Prostate gland (tissue), 2 donors: Measurements from ENCODE around the gene NUCKS1. TPM values are rescaled to one million over a fixed set of nuclear protein-coding genes. Genes with fewer than 3 reads are reported as not detected.
"Not testable (repeated sequence)": the region's sequence is repeated elsewhere in the genome, so short reads cannot be mapped to it uniquely, and the experiment has no call there.

Source experiments
- DNase-seq: peaks from one replicate; pipeline ENCODE4 v3.0.0-alpha.2; 2019; ENCODE audit warnings: low spot score
- H3K27ac ChIP-seq, 2 donors: fragments of 200-600 bp; sonication (generic); 2 replicates each; pipeline ENCODE4 v1.5.1; 2017 to 2019
- H3K27me3 ChIP-seq: fragments of 200-600 bp; sonication (generic); replicated peaks from 2 replicates; pipeline ENCODE4 v1.5.1; 2019; ENCODE audit not compliant: insufficient read depth
- H3K36me3 ChIP-seq, 2 donors: fragments of 200-600 bp; sonication (generic); 1 replicate in 1 of 2; 2 replicates in 1 of 2; pipeline versions ENCODE4 v1.5.1 to v1.8.1; 2017 to 2019
- H3K4me1 ChIP-seq: fragments of 200-600 bp; sonication (generic); replicated peaks from 2 replicates; pipeline ENCODE4 v1.5.1; 2019
- H3K4me3 ChIP-seq, 2 donors: fragments of 200-600 bp; sonication (generic); 2 replicates each; pipeline ENCODE4 v1.5.1; 2017 to 2019
- H3K9me3 ChIP-seq: fragments of 200-600 bp; sonication (generic); 2 replicates; pipeline ENCODE4 v1.5.1; 2017
- POLR2A ChIP-seq: fragments of 450-650 bp; IDR thresholded peaks from one replicate; pipeline ENCODE4 v1.6.1; 2016; ENCODE audit warnings: antibody characterized with exemption, mild to moderate bottlenecking
- POLR2AphosphoS5 ChIP-seq: sonication (generic); formaldehyde crosslinking; IDR thresholded peaks from one replicate; pipeline ENCODE4 v1.6.1; 2017; ENCODE audit warnings: antibody characterized with exemption
- WGBS: methylation state at CpG from one replicate; pipeline ENCODE4 v1.1.5; 2018; 5-methylcytosine and 5-hydroxymethylcytosine counted together
- intact Hi-C: fragments of 100-400 bp; cut with DNase I; formaldehyde crosslinking; loops from one replicate; pipeline ENCODE4 v1.14.2; 2022
- total RNA-seq, 2 donors: library from RNA; depleted of rRNA; stranded (reverse); fragments of >200 nt; gene quantifications; one replicate each; pipeline ENCODE4 v1.1.0, GENCODE V29; 2016
- TF ChIP-seq, protein P1 (sequence below), 4 experiments: fragments of 200-600 bp in 2 of 4; fragments of 450-650 bp in 2 of 4; sonication (generic) in 2 of 4; IDR thresholded peaks; 1 replicate in 3 of 4; 2 replicates in 1 of 4; pipeline ENCODE4 v1.5.1; 2016 to 2019; ENCODE audit warnings: antibody characterized with exemption in 4 of 4, mild to moderate bottlenecking in 2 of 4, moderate library complexity in 2 of 4

The NUCKS1 gene
- total RNA-seq, 2 donors from 2014 or later: 102 to 111 TPM

- no peak overlapping the region for H3K4me3 ChIP-seq
- H3K27me3 ChIP-seq: no peaks in the 10 kb centered on the region
- 35% methylated on average over 1 of the region's 1 CpG for WGBS
- TF ChIP-seq POLR2A (no peak), POLR2AphosphoS5 (no peak)
- TF ChIP-seq, protein P1, sequence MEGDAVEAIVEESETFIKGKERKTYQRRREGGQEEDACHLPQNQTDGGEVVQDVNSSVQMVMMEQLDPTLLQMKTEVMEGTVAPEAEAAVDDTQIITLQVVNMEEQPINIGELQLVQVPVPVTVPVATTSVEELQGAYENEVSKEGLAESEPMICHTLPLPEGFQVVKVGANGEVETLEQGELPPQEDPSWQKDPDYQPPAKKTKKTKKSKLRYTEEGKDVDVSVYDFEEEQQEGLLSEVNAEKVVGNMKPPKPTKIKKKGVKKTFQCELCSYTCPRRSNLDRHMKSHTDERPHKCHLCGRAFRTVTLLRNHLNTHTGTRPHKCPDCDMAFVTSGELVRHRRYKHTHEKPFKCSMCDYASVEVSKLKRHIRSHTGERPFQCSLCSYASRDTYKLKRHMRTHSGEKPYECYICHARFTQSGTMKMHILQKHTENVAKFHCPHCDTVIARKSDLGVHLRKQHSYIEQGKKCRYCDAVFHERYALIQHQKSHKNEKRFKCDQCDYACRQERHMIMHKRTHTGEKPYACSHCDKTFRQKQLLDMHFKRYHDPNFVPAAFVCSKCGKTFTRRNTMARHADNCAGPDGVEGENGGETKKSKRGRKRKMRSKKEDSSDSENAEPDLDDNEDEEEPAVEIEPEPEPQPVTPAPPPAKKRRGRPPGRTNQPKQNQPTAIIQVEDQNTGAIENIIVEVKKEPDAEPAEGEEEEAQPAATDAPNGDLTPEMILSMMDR (IDR thresholded peaks at IDR 0.05): no peak
- no peak for DNase-seq
- no peaks in the 10 kb centered on the region for H3K4me1 ChIP-seq
- H3K27ac ChIP-seq: peak overlapping the region in 1 of 2 donors; percentile 38
- intact Hi-C loops: no loop called here
- no peaks in the 10 kb centered on the region for H3K9me3 ChIP-seq
- H3K36me3 ChIP-seq: no peaks in the 10 kb centered on the region
Observed at GRCh38 chr1:205725514-205725913, 24.5 kb downstream of the NUCKS1 start.

GRCh38 chr1:205720740-205721139 lies 29.2 kb downstream of the NUCKS1 start:
- H3K27me3 ChIP-seq, H3K36me3 ChIP-seq: not testable (repeated sequence)

DNA sequence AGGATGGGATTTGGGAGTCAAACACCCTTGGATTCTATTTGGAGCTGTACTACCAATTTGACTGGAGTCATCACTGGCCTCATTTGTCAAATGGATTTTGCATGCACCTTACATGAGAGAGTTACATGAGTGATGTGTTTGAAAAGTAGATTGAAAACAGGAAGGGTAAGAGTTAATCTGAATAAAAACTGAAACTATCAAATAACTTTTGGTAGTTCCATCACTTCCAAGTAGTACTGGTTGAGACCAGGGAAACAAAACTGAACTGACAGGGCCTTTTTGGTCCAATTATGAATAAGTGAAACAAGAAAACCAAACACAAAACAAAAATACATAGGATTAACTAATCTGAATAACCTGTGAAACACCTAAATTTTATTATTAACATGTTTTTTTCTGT lies 30.2 kb downstream of the NUCKS1 start:
- no peak for DNase-seq
- intact Hi-C loops: no loop called here
- TF ChIP-seq POLR2AphosphoS5 (no peak), POLR2A (no peak)
- TF ChIP-seq, protein P1 (IDR thresholded peaks at IDR 0.05): no peak

More at GRCh38 chr1:205720740-205721139, 29.2 kb downstream of the NUCKS1 start:
- H3K27ac ChIP-seq, DNase-seq, H3K4me3 ChIP-seq, H3K9me3 ChIP-seq, intact Hi-C loops, H3K4me1 ChIP-seq: not testable (repeated sequence)
- 94% methylated on average over 2 of the region's 2 CpGs for WGBS

GRCh38 chr1:205719015-205719414 lies 31.0 kb downstream of the NUCKS1 start:
- Histone ChIP-seq H3K9me3 (no peaks in the 10 kb centered on the region), H3K36me3 (peaks cover 6 to 9% of the 10 kb centered on the region in 2 donors), H3K27ac (no peak overlapping the region), H3K4me3 (no peak overlapping the region), H3K27me3 (no peaks in the 10 kb centered on the region), H3K4me1 (no peaks in the 10 kb centered on the region)
- intact Hi-C loops: no loop called here
- WGBS: 56% methylated on average over 3 of the region's 3 CpGs
- TF ChIP-seq POLR2A: no peak
- no peak for DNase-seq

More for the DNA sequence above, 30.2 kb downstream of the NUCKS1 start:
- Histone ChIP-seq H3K4me1 (no peaks in the 10 kb centered on the region), H3K9me3 (no peaks in the 10 kb centered on the region), H3K4me3 (no peak overlapping the region), H3K27ac (no peak overlapping the region), H3K36me3 (peaks cover 6 to 9% of the 10 kb centered on the region in 2 donors), H3K27me3 (no peaks in the 10 kb centered on the region)

GRCh38 chr1:205716371-205717132 lies 33.4 kb downstream of the NUCKS1 start:
- Histone ChIP-seq H3K4me1 (no peaks in the 10 kb centered on the region), H3K9me3 (no peaks in the 10 kb centered on the region), H3K36me3 (peaks cover 6 to 9% of the 10 kb centered on the region in 2 donors), H3K27me3 (no peaks in the 10 kb centered on the region), H3K4me3 (no peak overlapping the region), H3K27ac (no peak overlapping the region)
- no peak for DNase-seq
- no peak for TF ChIP-seq POLR2AphosphoS5
- TF ChIP-seq, protein P1 (IDR thresholded peaks at IDR 0.05): no peak
- TF ChIP-seq POLR2A: no peak
- intact Hi-C loops: no loop called here
- WGBS: 76% methylated on average over 7 of the region's 7 CpGs

DNA sequence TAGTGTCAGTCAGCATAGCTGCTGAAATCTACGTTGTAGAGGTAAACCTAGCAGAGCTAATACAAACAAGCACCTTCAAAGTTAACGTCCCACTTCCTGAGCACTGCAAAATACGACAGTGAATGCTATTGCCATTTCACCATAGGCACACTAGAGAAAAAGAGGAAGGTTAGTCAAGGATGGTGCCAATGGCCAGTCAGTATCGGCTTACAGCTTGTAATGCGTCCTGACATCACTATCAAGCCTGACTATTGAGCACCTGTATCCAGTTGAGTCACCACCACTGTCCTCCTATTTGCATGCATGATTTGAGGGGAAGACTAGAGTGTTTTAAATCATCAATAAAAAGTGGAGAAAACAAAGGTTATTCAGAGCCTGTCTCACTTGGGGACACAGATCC lies 34.4 kb downstream of the NUCKS1 start:
- Histone ChIP-seq H3K36me3 (peaks cover 6 to 9% of the 10 kb centered on the region in 2 donors), H3K9me3 (no peaks in the 10 kb centered on the region), H3K27me3 (no peaks in the 10 kb centered on the region), H3K27ac (peak overlapping the region in 1 of 2 donors; percentile 60), H3K4me3 (no peak overlapping the region), H3K4me1 (no peaks in the 10 kb centered on the region)
- no peak for TF ChIP-seq POLR2A
- TF ChIP-seq, protein P1 (IDR thresholded peaks at IDR 0.05): no peak
- no peak for TF ChIP-seq POLR2AphosphoS5
- DNase-seq: no peak
- 60% methylated on average over 5 of the region's 5 CpGs for WGBS
- intact Hi-C loops: no loop called here
